Gastroesophageal sphincter (tissue), 4 donors: ENCODE measurements around the gene DCC. TPM values are rescaled to one million over a fixed set of nuclear protein-coding genes. Genes with fewer than 3 reads are reported as not detected.

Experiments
- ATAC-seq: fragments of 150-250 bp; one replicate; pipeline ENCODE4 v1.9.1; 2016; ENCODE audit warnings: mild to moderate bottlenecking, moderate library complexity
- H3K27ac ChIP-seq, 4 donors: fragments of 200-600 bp; sonication (generic) in 3 of 4; 1 replicate in 3 of 4; 2 replicates in 1 of 4; pipeline ENCODE4 v1.5.1; 2016 to 2019
- H3K27me3 ChIP-seq: fragments of 200-600 bp; sonication (generic); one replicate; pipeline ENCODE4 v1.5.1; 2019
- H3K36me3 ChIP-seq, 2 donors: fragments of 200-600 bp; sonication (generic); one replicate each; pipeline ENCODE4 v1.5.1; 2019; ENCODE audit warnings: control low read depth in 1 of 2
- H3K4me1 ChIP-seq, 3 donors: fragments of 200-600 bp; sonication (generic); 1 replicate in 2 of 3; 2 replicates in 1 of 3; pipeline ENCODE4 v1.5.1; 2016 to 2019; ENCODE audit warnings: control low read depth in 2 of 3
- H3K4me3 ChIP-seq, 2 donors: fragments of 200-600 bp; sonication (generic); one replicate each; pipeline ENCODE4 v1.5.1; 2019; ENCODE audit warnings: mild to moderate bottlenecking in 1 of 2, moderate library complexity in 1 of 2
- H3K9me3 ChIP-seq, 3 donors: fragments of 200-600 bp; sonication (generic); one replicate each; pipeline ENCODE4 v1.5.1; 2017 to 2019; ENCODE audit warnings: control low read depth in 2 of 3
- CTCF ChIP-seq, 4 experiments: fragments of 200-600 bp in 2 of 4; fragments of 450-650 bp in 2 of 4; sonication (generic) in 1 of 4; IDR thresholded peaks; one replicate each; pipeline ENCODE4 v1.5.1; 2017 to 2019; ENCODE audit warnings: antibody characterized with exemption in 4 of 4, mild to moderate bottlenecking in 2 of 4, moderate library complexity in 2 of 4
- EP300 ChIP-seq: sonication (generic); formaldehyde crosslinking; IDR thresholded peaks from one replicate; pipeline ENCODE4 v1.6.1; 2017; ENCODE audit warnings: antibody characterized with exemption, mild to moderate bottlenecking
- POLR2A ChIP-seq, 2 donors: fragments of 450-650 bp; IDR thresholded peaks; one replicate each; pipeline ENCODE4 v1.6.1; 2017; ENCODE audit warnings: antibody characterized with exemption in 2 of 2, mild to moderate bottlenecking in 2 of 2, moderate library complexity in 1 of 2
- POLR2AphosphoS5 ChIP-seq: sonication (generic); formaldehyde crosslinking; IDR thresholded peaks from one replicate; pipeline ENCODE4 v1.6.1; 2017; ENCODE audit warnings: antibody characterized with exemption
- WGBS, 2 donors: methylation state at CpG; one replicate each; pipeline ENCODE4 v1.1.5; 2018; ENCODE audit warnings: low coverage in 1 of 2; 5-methylcytosine and 5-hydroxymethylcytosine counted together
- total RNA-seq, 4 donors: library from RNA; depleted of rRNA; stranded (reverse); fragments of >200 nt; gene quantifications; one replicate each; pipeline ENCODE4 v1.1.0, GENCODE V29; 2016

The DCC gene
- total RNA-seq, 4 donors from 2014 or later: 0.13 to 0.54 (median 0.47) TPM; not detected in 1

GRCh38 chr18:53443336-53443735 is 1103.3 kb downstream of the DCC start:
- H3K9me3 ChIP-seq: no peaks in the 10 kb centered on the region
- no peak for TF ChIP-seq POLR2A (IDR thresholded peaks at IDR 0.05)
- no peak for TF ChIP-seq CTCF (IDR thresholded peaks at IDR 0.05)
- TF ChIP-seq EP300: no peak
- no peak for TF ChIP-seq POLR2AphosphoS5
- H3K4me3 ChIP-seq: no peak overlapping the region
- H3K27ac ChIP-seq: no peak overlapping the region
- WGBS, 2 donors: 30 to 42% methylated on average over 2 of the region's 2 CpGs
- H3K4me1 ChIP-seq: no peaks in the 10 kb centered on the region
- ATAC-seq: no peak
- no peaks in the 10 kb centered on the region for H3K27me3 ChIP-seq
- no peaks in the 10 kb centered on the region for H3K36me3 ChIP-seq

GRCh38 chr18:53443831-53444230 is 1103.8 kb downstream of the DCC start:
- WGBS, 2 donors: 81 to 90% methylated on average over 4 of the region's 4 CpGs
- no peak for TF ChIP-seq POLR2AphosphoS5
- no peak for TF ChIP-seq CTCF (IDR thresholded peaks at IDR 0.05)
- no peak for TF ChIP-seq EP300
- no peak for TF ChIP-seq POLR2A (IDR thresholded peaks at IDR 0.05)
- no peaks in the 10 kb centered on the region for H3K27me3 ChIP-seq

GRCh38 chr18:53451902-53452301 is 1111.9 kb downstream of the DCC start:
- no peaks in the 10 kb centered on the region for H3K9me3 ChIP-seq
- WGBS, 2 donors: 40 to 82% methylated on average over 2 of the region's 2 CpGs
- H3K4me1 ChIP-seq: no peaks in the 10 kb centered on the region
- ATAC-seq: no peak
- no peak for TF ChIP-seq CTCF (IDR thresholded peaks at IDR 0.05)
- no peak for TF ChIP-seq EP300
- TF ChIP-seq POLR2A (IDR thresholded peaks at IDR 0.05): no peak
- no peak for TF ChIP-seq POLR2AphosphoS5
- H3K4me3 ChIP-seq: no peak overlapping the region
- H3K36me3 ChIP-seq: no peaks in the 10 kb centered on the region
- H3K27ac ChIP-seq: no peak overlapping the region
- H3K27me3 ChIP-seq: no peaks in the 10 kb centered on the region

More at GRCh38 chr18:53443831-53444230, 1103.8 kb downstream of the DCC start:
- no peak overlapping the region for H3K27ac ChIP-seq
- no peaks in the 10 kb centered on the region for H3K36me3 ChIP-seq
- H3K4me3 ChIP-seq: no peak overlapping the region
- no peaks in the 10 kb centered on the region for H3K4me1 ChIP-seq
- ATAC-seq: no peak
- no peaks in the 10 kb centered on the region for H3K9me3 ChIP-seq

- 5 to 9% methylated on average over 1 of the region's 1 CpG for WGBS, 2 donors
- ATAC-seq: no peak
Observed at GRCh38 chr18:53457068-53457467, 1117.1 kb downstream of the DCC start.

GRCh38 chr18:53458268-53458667 is 1118.3 kb downstream of the DCC start:
- Histone ChIP-seq H3K4me3 (no peak overlapping the region), H3K27ac (no peak overlapping the region), H3K27me3 (no peaks in the 10 kb centered on the region), H3K36me3 (no peaks in the 10 kb centered on the region), H3K4me1 (peaks cover 0 to 14% (median 0%) of the 10 kb centered on the region in 3 donors), H3K9me3 (no peaks in the 10 kb centered on the region)
- TF ChIP-seq POLR2AphosphoS5 (no peak), POLR2A (IDR thresholded peaks at IDR 0.05) (no peak), CTCF (IDR thresholded peaks at IDR 0.05) (no peak), EP300 (no peak)
- no peak for ATAC-seq

More at GRCh38 chr18:53457068-53457467, 1117.1 kb downstream of the DCC start:
- Histone ChIP-seq H3K4me3 (no peak overlapping the region), H3K9me3 (no peaks in the 10 kb centered on the region), H3K36me3 (no peaks in the 10 kb centered on the region), H3K4me1 (peaks cover 0 to 14% (median 0%) of the 10 kb centered on the region in 3 donors), H3K27ac (no peak overlapping the region), H3K27me3 (no peaks in the 10 kb centered on the region)
- TF ChIP-seq EP300: no peak
